GM12872 (cell line): ENCODE results near the gene ALX4.

Source experiments
- TF ChIP-seq, protein P1 (sequence below): IDR thresholded peaks from 3 replicates; pipeline ENCODE4 v1.5.1; 2011; ENCODE audit warnings: low read depth, mild to moderate bottlenecking, low read length, moderate library complexity; ENCODE audit not compliant: insufficient read depth

The ALX4 gene

DNA sequence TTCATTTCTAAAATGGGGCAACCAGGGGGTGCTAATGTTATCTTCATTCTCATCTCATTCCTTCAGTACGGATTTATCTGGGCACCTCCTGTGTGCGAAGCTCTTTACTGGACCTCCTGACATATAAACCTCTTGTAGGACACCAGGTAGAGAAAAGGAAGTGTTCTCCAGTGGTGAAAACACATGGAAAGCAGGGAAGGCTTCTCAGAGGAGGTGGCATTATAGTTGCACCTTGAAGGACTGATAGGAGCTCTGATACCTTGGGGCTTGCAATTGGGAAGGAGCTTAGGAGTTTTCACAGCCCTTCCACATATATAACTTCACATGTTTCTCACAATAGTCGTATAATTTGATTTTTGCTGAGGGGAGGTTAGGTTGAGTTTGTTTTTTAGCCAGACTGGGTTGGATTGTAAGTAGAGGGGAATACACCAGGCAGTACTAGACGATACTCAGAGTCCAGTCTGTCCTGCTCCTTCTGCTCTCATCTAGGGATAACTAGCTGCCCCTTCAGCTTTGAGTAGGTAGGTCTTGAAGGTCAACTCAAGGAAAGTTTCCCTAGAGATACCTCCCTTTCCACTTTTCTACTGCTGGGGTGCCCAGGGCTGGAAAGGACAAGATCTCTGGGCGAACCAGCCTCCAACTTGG is 34.0 kb upstream of the ALX4 start:
- TF ChIP-seq, protein P1, sequence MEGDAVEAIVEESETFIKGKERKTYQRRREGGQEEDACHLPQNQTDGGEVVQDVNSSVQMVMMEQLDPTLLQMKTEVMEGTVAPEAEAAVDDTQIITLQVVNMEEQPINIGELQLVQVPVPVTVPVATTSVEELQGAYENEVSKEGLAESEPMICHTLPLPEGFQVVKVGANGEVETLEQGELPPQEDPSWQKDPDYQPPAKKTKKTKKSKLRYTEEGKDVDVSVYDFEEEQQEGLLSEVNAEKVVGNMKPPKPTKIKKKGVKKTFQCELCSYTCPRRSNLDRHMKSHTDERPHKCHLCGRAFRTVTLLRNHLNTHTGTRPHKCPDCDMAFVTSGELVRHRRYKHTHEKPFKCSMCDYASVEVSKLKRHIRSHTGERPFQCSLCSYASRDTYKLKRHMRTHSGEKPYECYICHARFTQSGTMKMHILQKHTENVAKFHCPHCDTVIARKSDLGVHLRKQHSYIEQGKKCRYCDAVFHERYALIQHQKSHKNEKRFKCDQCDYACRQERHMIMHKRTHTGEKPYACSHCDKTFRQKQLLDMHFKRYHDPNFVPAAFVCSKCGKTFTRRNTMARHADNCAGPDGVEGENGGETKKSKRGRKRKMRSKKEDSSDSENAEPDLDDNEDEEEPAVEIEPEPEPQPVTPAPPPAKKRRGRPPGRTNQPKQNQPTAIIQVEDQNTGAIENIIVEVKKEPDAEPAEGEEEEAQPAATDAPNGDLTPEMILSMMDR = no peak

DNA sequence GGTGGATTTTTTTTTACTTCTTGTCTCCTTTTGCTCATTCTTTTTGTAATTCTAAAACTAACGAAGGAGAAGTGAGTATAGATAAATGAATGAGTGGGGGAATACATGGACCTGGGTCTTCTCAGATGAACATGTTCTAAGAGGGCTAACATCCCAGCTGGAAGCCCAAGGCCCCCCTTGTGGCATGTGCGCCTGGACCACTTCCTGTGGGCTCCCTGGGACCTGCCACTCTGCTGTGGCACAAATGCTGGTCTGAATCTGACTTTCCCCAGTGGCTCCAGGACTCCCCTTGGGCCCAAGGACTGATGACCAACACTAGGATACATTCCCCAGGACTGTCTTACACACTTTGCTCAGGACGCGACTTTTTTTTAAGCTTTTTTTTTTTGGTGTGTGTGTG is 32.7 kb upstream of the ALX4 start:
- TF ChIP-seq, protein P1 = no peak

DNA sequence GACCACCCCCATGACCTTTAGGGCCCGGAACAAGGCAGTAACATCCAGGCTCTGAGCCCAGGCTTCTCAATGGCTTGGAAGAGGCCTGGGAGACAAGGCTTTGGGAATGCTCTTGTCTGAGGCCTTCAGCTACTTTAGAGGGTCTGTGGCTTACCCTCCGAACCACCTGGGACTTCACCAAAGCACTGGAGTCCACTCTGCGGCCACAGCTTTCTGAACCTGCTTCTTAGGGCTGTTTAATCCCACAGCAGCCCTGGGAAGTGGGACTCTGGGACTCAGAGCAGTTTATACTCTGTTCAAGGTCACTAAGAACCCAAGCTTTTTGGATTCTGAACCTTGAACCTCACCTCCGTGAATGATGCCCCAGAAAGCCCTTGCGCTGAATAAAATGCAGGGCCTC is 30.7 kb upstream of the ALX4 start:
- TF ChIP-seq, protein P1 = no peak

DNA sequence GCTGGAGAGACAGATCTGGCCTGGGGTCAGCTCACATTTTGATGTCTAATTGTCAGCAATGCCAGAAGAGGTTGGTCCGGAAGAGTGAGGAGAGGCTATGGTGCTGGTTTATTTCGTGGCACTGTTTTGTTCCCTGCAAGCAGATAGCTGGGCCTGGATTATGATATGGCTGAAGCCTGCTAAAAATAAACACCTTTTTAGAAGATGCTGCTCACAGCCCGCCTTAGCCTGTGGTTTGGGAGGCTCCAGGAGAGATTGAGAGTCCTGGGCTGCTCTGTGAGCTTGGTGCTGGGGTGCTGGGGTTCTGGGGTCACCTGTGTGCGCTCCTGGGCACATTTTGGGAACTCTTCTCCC is 29.6 kb upstream of the ALX4 start:
- TF ChIP-seq, protein P1 = no peak

DNA sequence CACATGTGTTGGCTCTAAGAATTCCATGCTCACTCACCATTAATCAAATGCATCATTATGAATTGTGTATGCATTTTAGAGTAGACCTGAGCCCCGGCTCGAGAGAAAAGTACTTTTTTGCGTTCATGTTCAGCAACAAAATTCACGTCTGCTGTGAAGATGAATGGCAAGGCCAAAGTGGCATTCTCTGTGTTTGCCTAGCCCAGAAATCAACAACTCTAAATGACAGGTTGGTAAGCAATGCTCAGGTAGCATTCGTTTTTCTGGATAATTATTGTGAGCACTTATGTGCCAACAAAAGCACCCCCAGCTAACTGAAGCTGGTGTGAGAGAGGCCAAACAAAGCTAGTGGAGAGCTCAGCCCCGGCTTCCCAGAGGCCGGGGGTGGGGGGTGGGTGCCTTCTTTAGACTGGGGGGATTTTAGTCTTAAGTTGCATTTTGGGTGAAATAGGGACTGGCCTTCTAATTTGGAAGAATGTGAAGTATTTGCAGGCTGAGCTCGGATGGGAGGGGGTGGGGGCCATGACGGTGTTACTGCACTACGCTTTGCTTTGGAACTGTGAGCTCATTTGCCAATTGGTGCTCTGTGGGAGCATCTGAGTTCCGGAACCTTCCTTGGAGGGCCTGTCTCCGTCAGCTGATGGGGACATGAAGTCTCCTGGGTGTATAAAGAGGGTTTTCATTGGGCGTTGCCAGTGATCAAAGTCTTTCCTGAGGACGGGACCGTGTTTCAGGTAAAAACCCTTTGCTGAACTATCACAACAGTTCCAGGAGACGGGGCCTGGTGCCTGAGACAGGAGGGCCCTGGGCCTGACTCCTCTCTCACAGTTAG is 29.0 kb upstream of the ALX4 start:
- TF ChIP-seq, protein P1 = no peak

DNA sequence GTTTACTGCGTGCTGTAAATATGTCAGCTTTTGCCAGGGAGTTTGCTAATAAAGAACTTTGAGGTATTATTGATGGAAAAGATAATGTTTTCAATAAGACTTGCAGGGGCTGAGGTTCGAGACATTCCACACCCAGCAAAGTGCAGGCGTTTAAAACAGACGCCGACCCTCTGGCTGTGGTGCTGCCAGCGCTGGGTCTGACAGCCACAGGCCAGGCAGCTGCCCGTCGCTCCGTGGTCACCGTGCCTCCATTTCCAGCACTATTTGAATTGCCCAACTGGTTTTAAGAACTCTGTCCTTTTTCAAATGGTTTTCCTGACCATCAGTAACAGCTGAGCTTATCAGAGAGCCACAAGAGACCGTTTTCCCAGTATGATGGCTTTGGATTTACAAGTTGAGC is 28.1 kb upstream of the ALX4 start:
- TF ChIP-seq, protein P1 = no peak

DNA sequence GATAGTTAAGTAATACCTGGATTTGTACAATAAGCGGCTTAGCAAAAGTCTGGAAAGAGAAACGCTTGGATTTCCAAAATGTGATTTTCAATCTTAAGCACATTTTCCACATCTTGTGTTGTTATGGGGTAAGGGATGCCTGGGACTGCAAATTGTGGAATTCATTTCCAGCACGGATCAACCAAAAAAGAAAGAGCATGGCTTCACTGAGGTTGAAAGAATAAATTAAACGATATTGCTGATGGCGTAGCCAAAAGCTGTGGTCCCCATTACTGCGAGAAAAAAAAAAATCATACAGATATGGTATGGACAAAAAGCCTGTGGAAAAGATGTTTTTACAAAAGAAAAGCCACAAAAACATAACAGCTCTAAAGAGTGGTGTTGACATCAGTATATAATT is 26.0 kb upstream of the ALX4 start:
- TF ChIP-seq, protein P1 = no peak
